ENCODE results near the gene FAM98B.

The FAM98B gene

GRCh38 chr15:38512901-38513300, 59.0 kb downstream of the FAM98B start:
- H3K36me3 Mint-ChIP-seq: peaks cover 7% of the 10 kb centered on the region
- H3K27me3 Mint-ChIP-seq: no peaks in the 10 kb centered on the region
- no peaks in the 10 kb centered on the region for H3K9me3 Mint-ChIP-seq
- H3K4me3 Mint-ChIP-seq: no peak overlapping the region
- H3K4me1 Mint-ChIP-seq: peaks cover 28% of the 10 kb centered on the region
- peak overlapping the region; percentile 77 for H3K27ac Mint-ChIP-seq

GRCh38 chr15:38514601-38515000, 60.7 kb downstream of the FAM98B start:
- Mint-ChIP-seq H3K36me3 (peaks cover 9% of the 10 kb centered on the region), H3K4me1 (peaks cover 36% of the 10 kb centered on the region)

GRCh38 chr15:38516626-38517025, 62.7 kb downstream of the FAM98B start:
- no peaks in the 10 kb centered on the region for H3K27me3 Mint-ChIP-seq
- no peak overlapping the region for H3K4me3 Mint-ChIP-seq
- H3K9me3 Mint-ChIP-seq: no peaks in the 10 kb centered on the region
- H3K36me3 Mint-ChIP-seq: peaks cover 6% of the 10 kb centered on the region
- peak overlapping the region; percentile 80 for H3K27ac Mint-ChIP-seq
- peaks cover 44% of the 10 kb centered on the region for H3K4me1 Mint-ChIP-seq

More at GRCh38 chr15:38514601-38515000, 60.7 kb downstream of the FAM98B start:
- Mint-ChIP-seq H3K9me3 (no peaks in the 10 kb centered on the region), H3K27ac (peak overlapping the region; percentile 31), H3K4me3 (no peak overlapping the region), H3K27me3 (no peaks in the 10 kb centered on the region)

- Mint-ChIP-seq H3K36me3 (peaks cover 6% of the 10 kb centered on the region), H3K4me3 (no peak overlapping the region), H3K4me1 (peaks cover 52% of the 10 kb centered on the region), H3K27me3 (no peaks in the 10 kb centered on the region), H3K27ac (peak overlapping the region; percentile 92), H3K9me3 (no peaks in the 10 kb centered on the region)
These were observed 63.5 kb downstream of the FAM98B start for GRCh38 chr15:38517312-38517975.

- H3K4me1 Mint-ChIP-seq: peaks cover 59% of the 10 kb centered on the region
- peak overlapping the region; percentile 92 for H3K27ac Mint-ChIP-seq
- no peaks in the 10 kb centered on the region for H3K27me3 Mint-ChIP-seq
- H3K9me3 Mint-ChIP-seq: no peaks in the 10 kb centered on the region
- no peak overlapping the region for H3K4me3 Mint-ChIP-seq
- peaks cover 6% of the 10 kb centered on the region for H3K36me3 Mint-ChIP-seq
These were observed 64.2 kb downstream of the FAM98B start for GRCh38 chr15:38518084-38518483.

GRCh38 chr15:38520035-38520434, 66.1 kb downstream of the FAM98B start:
- H3K36me3 Mint-ChIP-seq: peaks cover 11% of the 10 kb centered on the region
- peaks cover 65% of the 10 kb centered on the region for H3K4me1 Mint-ChIP-seq
- peak overlapping the region; percentile 76 for H3K27ac Mint-ChIP-seq
- H3K4me3 Mint-ChIP-seq: no peak overlapping the region
- H3K27me3 Mint-ChIP-seq: no peaks in the 10 kb centered on the region
- H3K9me3 Mint-ChIP-seq: no peaks in the 10 kb centered on the region

GRCh38 chr15:38521316-38521715, 67.4 kb downstream of the FAM98B start:
- Mint-ChIP-seq H3K27me3 (no peaks in the 10 kb centered on the region), H3K27ac (peak overlapping the region; percentile 91), H3K4me1 (peaks cover 70% of the 10 kb centered on the region), H3K9me3 (no peaks in the 10 kb centered on the region), H3K36me3 (peaks cover 11% of the 10 kb centered on the region), H3K4me3 (no peak overlapping the region)

- H3K36me3 Mint-ChIP-seq: peaks cover 12% of the 10 kb centered on the region
These were observed 69.0 kb downstream of the FAM98B start for GRCh38 chr15:38522922-38523321.

GRCh38 chr15:38524156-38524555, 70.2 kb downstream of the FAM98B start:
- peaks cover 20% of the 10 kb centered on the region for H3K36me3 Mint-ChIP-seq
- no peak overlapping the region for H3K4me3 Mint-ChIP-seq
- peaks cover 86% of the 10 kb centered on the region for H3K4me1 Mint-ChIP-seq
- peaks cover 5% of the 10 kb centered on the region for H3K9me3 Mint-ChIP-seq
- H3K27ac Mint-ChIP-seq: peak overlapping the region; percentile 84
- no peaks in the 10 kb centered on the region for H3K27me3 Mint-ChIP-seq

More at GRCh38 chr15:38522922-38523321, 69.0 kb downstream of the FAM98B start:
- no peaks in the 10 kb centered on the region for H3K27me3 Mint-ChIP-seq
- peak overlapping the region; percentile 73 for H3K27ac Mint-ChIP-seq
- peaks cover 80% of the 10 kb centered on the region for H3K4me1 Mint-ChIP-seq
- no peak overlapping the region for H3K4me3 Mint-ChIP-seq
- no peaks in the 10 kb centered on the region for H3K9me3 Mint-ChIP-seq

GRCh38 chr15:38525489-38525888, 71.6 kb downstream of the FAM98B start:
- Mint-ChIP-seq H3K9me3 (peaks cover 9% of the 10 kb centered on the region), H3K27ac (peak overlapping the region; percentile 57), H3K36me3 (peaks cover 28% of the 10 kb centered on the region), H3K4me1 (peaks cover 88% of the 10 kb centered on the region), H3K27me3 (no peaks in the 10 kb centered on the region), H3K4me3 (no peak overlapping the region)

GRCh38 chr15:38526158-38526557, 72.2 kb downstream of the FAM98B start:
- peaks cover 9% of the 10 kb centered on the region for H3K9me3 Mint-ChIP-seq
- H3K4me1 Mint-ChIP-seq: peaks cover 94% of the 10 kb centered on the region
- no peak overlapping the region for H3K4me3 Mint-ChIP-seq
- no peaks in the 10 kb centered on the region for H3K27me3 Mint-ChIP-seq
- H3K36me3 Mint-ChIP-seq: peaks cover 28% of the 10 kb centered on the region
- H3K27ac Mint-ChIP-seq: no peak overlapping the region

- peak overlapping the region; percentile 83 for H3K27ac Mint-ChIP-seq
- no peaks in the 10 kb centered on the region for H3K27me3 Mint-ChIP-seq
- peaks cover 9% of the 10 kb centered on the region for H3K9me3 Mint-ChIP-seq
- no peak overlapping the region for H3K4me3 Mint-ChIP-seq
- H3K36me3 Mint-ChIP-seq: peaks cover 31% of the 10 kb centered on the region
- peaks cover 96% of the 10 kb centered on the region for H3K4me1 Mint-ChIP-seq
These were observed 74.4 kb downstream of the FAM98B start for GRCh38 chr15:38528294-38528693.

- peaks cover 28% of the 10 kb centered on the region for H3K36me3 Mint-ChIP-seq
- H3K4me3 Mint-ChIP-seq: peak overlapping the region; percentile 16
- peak overlapping the region; percentile 87 for H3K27ac Mint-ChIP-seq
- H3K9me3 Mint-ChIP-seq: peaks cover 9% of the 10 kb centered on the region
- peaks cover 100% of the 10 kb centered on the region for H3K4me1 Mint-ChIP-seq
- H3K27me3 Mint-ChIP-seq: no peaks in the 10 kb centered on the region
These were observed 76.2 kb downstream of the FAM98B start for GRCh38 chr15:38530113-38530512.

- Mint-ChIP-seq H3K9me3 (peaks cover 9% of the 10 kb centered on the region), H3K4me1 (peaks cover 100% of the 10 kb centered on the region), H3K4me3 (no peak overlapping the region), H3K36me3 (peaks cover 33% of the 10 kb centered on the region), H3K27me3 (no peaks in the 10 kb centered on the region), H3K27ac (peak overlapping the region; percentile 88)
These were observed 77.6 kb downstream of the FAM98B start for GRCh38 chr15:38531509-38531908.

- H3K27me3 Mint-ChIP-seq: no peaks in the 10 kb centered on the region
- H3K4me3 Mint-ChIP-seq: peak overlapping the region; percentile 19
- peaks cover 9% of the 10 kb centered on the region for H3K9me3 Mint-ChIP-seq
- peaks cover 100% of the 10 kb centered on the region for H3K4me1 Mint-ChIP-seq
- H3K27ac Mint-ChIP-seq: peak overlapping the region; percentile 64
- H3K36me3 Mint-ChIP-seq: peaks cover 33% of the 10 kb centered on the region
These were observed 78.8 kb downstream of the FAM98B start for GRCh38 chr15:38532728-38533127.

GRCh38 chr15:38533416-38533915, 79.5 kb downstream of the FAM98B start:
- peaks cover 9% of the 10 kb centered on the region for H3K9me3 Mint-ChIP-seq
- H3K27me3 Mint-ChIP-seq: no peaks in the 10 kb centered on the region
- H3K27ac Mint-ChIP-seq: peak overlapping the region; percentile 64
- peak overlapping the region; percentile 35 for H3K4me3 Mint-ChIP-seq
- peaks cover 28% of the 10 kb centered on the region for H3K36me3 Mint-ChIP-seq
- peaks cover 100% of the 10 kb centered on the region for H3K4me1 Mint-ChIP-seq
